Measurements from ENCODE around the gene OR2T35.

DNA sequence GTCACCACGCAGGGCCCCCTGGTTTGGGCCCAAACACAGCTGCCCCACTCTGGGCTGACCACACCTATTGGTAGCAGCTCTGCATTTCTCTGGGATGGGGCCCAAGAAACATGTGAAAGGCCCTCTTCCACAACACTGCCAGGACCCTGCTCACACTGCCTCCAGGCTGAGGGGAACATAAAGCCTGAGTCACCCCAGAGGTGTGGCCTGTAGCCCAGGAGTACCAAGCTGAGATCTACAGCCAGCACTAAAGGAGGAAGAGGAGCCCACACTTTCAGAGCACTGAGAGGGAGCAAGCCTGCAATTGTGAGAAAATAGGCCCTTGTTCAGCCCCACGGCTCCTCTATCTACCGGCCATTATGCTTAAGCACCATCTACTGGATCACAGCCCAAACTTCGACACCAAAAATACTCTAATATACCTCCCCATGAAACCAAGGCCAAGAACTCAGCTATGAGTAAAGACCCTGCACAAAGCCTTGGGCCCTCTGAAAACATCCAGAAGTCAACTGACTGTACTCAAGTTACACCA is 33.1 kb downstream of the OR2T35 start:
- TF ChIP-seq, protein P1, sequence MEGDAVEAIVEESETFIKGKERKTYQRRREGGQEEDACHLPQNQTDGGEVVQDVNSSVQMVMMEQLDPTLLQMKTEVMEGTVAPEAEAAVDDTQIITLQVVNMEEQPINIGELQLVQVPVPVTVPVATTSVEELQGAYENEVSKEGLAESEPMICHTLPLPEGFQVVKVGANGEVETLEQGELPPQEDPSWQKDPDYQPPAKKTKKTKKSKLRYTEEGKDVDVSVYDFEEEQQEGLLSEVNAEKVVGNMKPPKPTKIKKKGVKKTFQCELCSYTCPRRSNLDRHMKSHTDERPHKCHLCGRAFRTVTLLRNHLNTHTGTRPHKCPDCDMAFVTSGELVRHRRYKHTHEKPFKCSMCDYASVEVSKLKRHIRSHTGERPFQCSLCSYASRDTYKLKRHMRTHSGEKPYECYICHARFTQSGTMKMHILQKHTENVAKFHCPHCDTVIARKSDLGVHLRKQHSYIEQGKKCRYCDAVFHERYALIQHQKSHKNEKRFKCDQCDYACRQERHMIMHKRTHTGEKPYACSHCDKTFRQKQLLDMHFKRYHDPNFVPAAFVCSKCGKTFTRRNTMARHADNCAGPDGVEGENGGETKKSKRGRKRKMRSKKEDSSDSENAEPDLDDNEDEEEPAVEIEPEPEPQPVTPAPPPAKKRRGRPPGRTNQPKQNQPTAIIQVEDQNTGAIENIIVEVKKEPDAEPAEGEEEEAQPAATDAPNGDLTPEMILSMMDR (IDR thresholded peaks at IDR 0.05), result no peak
- TF ChIP-seq POLR2AphosphoS5 (IDR thresholded peaks at IDR 0.05) (no peak), POLR2A (IDR thresholded peaks at IDR 0.05) (no peak), EP300 (IDR thresholded peaks at IDR 0.05) (no peak)
